HK-2 (cell line): Measurements from ENCODE around the gene CD34.
"Not testable (repeated sequence)": the region's sequence is repeated elsewhere in the genome, so short reads cannot be mapped to it uniquely, and the experiment has no call there.

Experiments used
- DNase-seq: peaks from one replicate; pipeline ENCODE4 v3.0.0-alpha.2; 2018; ENCODE audit not compliant: unreplicated experiment

CD34 gene

DNA sequence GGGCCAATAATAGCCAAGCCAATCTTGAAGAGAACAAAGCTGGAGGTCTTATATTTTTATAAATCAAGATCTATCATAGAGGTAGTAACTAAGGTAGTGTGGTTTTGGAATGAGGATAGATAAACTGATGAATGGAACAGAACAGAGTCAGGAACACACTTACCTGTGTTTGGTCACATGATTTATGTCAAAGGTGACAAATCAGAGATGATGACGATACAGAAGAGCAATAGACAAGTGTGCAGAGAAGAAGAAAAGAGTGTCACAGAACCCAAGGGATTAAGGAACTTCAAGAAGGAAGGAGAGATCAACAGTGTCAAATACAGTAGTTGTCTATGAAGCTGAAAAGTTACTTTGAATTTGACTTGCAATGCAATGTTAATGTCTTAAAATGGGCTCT is 16.1 kb upstream of the CD34 start:
- no peak for DNase-seq

GRCh38 chr1:207925969-207926368 is 15.0 kb upstream of the CD34 start:
- DNase-seq: not testable (repeated sequence)

GRCh38 chr1:207925210-207925609 is 14.3 kb upstream of the CD34 start:
- DNase-seq: no peak

DNA sequence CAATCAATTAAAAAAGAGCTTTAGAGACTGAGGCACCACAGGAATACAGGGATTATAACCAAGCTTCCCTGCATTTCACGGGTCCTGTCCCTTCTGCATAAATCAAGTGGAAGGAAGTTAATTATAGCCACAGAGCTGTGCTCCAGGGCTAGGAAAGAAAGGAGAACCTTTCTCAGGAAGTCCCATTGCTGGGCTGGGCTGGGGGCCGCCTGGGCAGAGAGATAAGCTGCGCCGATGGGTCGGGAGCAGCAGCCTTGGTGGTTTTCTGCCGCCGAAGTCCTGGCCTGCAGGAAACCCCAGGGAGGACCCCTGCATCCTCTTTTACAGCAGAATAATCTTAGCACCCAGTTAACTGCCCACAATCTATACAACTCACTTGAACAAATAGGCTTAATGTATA is 12.6 kb upstream of the CD34 start:
- DNase-seq: no peak

DNA sequence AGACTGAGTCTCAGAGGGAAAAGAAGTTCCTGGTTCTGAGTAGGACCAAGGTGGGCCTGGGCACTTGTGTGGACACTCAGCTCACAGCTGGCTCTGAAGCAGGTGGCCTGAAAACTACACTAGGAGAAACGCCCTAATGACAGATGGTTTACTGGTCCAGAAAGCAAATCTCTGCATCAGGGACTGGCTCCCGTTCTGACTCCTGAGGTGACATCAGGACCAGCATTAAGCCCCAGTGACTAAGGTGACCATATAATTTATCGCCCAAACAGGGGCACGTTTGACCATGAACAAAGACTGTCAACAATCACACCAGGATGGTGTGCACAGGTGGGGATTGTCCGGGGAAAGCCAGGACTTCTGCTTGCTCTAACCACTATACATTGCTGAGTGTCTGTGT is 12.2 kb upstream of the CD34 start:
- DNase-seq: no peak

DNA sequence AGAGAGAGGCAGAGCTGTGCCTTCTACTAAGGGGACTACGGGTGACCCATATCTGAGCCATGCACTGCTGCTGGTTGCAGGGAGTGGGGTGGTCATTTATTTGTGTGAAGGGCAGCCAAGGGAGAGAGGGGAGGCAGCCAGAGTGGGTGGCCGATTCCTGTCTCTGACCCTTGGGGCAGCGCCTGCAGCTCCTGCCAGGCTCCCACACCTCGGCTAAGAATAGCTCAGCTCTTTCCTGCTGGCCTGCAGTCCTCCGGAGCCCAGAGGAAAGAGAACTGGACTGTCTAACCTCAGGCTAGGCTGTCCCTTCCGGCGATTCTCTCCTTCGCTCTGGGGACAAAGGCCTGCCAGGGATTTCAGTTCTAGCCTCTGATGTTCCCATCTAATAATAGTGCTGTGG is 11.6 kb upstream of the CD34 start:
- no peak for DNase-seq

DNA sequence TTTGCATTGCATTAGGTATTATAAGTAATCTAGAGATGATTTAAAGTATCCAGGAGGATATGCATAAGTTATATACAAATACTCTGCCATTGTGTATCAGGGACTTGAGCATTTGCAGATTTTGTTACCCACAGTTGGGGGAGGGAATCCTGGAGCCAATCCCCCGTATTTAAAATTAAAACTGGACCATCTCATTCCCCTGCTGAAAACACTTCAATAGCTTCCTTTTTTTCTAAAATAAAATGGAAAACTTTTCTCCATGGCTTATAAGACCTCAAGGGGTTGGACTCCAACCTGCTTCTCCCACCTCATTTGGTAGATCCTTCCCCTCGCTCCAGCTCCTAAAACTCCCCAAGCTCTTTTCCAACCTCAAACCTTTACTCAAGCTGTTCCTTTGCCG is 10.4 kb upstream of the CD34 start:
- no peak for DNase-seq

- DNase-seq: no peak
These were observed 9.6 kb upstream of the CD34 start for GRCh38 chr1:207920444-207921021.

- no peak for DNase-seq
These were observed 8.7 kb upstream of the CD34 start for GRCh38 chr1:207919523-207920170.

DNA sequence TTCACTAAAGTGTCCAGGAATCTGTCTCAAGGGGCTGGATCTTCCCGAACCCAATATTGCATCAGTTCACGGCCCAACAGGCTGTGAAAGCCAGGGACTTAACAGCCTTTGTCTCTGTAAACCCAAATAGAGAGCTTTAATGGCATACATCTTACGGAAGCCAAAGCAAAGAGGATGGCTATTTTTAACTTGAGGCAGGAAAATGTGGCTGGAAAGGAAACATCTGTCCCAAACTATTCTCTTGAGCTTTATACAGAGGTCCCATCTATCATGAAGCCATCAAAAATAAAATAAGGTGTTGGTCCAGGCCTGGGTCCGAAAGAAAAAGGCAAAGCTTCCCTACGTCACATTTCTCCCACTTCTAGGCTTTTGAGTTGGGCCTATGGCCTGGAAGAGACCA is 7.7 kb upstream of the CD34 start:
- no peak for DNase-seq

- no peak for DNase-seq
These were observed 7.1 kb upstream of the CD34 start for GRCh38 chr1:207918011-207918410.

DNA sequence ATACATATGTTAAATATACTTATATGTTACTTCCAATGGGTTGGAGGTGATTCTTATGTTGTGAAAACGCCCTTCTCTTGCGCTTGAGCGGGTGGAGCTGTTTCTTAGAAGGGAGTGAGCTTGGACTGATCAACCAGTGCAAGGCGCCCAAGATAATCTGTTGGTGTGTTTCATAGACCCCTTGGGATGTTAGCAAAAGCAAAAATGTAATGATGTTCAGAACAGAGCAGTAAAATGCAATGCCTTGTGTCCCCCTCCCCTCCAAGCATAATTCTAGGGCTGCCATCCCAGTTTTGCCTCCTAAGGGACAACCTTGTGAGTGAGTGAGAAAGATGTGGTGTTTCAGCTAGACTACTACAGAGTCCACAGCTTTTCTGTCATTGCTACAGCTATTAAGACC is 6.2 kb upstream of the CD34 start:
- no peak for DNase-seq

GRCh38 chr1:207913951-207914350 is 3.0 kb upstream of the CD34 start:
- no peak for DNase-seq

GRCh38 chr1:207911856-207912760 is 1.2 kb upstream of the CD34 start:
- DNase-seq: no peak

DNA sequence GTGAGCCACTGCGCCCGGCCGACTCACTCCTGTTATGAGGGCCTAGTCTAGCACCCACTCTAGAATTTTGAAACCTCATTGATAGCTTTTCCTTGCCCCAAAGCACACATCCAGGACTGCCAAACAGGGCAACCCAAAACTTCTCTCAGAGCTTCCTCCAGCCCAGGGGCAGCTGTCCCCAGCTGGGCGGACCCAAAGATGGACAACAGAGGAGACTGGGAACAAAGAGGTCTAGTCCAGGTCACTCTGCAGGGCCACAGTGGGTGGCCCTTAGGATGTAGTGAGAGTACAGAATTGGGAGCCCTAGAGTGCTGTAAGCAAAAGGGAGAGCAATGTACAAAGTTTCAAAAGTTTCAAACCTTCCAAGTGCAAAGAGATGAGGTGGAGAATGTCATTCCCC is 1.2 kb downstream of the CD34 start:
- DNase-seq: no peak

- DNase-seq: no peak
These were observed 2.7 kb downstream of the CD34 start for GRCh38 chr1:207908107-207908734.

DNA sequence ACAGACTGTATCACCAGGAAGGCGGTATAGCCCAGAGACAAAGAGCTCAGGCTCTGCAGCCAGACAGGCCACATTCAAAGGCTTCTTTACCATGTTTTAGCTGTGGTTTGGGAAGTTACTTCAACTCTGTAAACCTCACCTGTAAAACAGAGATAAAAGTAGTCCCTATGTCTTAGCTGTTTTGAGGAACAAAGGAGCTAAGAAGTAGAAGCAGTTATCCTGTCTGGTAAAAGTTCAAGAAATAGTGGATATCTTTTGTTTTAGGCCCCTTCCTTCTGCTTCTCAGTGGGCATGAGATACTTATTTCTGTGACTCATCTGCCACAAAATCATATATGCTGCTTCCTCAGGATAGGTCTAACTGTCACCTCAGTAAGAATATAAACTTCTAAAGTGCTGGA is 6.5 kb downstream of the CD34 start:
- no peak for DNase-seq

DNA sequence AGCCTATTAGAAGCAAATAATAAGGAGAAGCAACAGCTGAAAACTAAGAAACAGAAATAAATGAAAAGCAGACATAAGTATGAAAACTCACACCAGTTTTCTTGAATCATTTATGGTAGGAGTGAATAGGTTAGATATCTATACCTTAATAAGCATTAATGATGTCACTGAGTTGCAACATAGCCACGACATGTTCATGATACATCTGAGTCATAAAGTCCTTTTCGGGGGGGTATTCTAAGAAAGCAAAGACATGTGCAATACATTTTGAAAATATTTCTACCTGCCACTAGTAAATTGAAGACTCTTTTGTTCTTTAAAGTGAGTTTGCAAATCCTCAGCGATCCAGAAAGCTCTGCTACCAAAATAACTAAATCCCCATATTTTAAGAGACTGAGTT is 7.2 kb downstream of the CD34 start:
- no peak for DNase-seq

DNA sequence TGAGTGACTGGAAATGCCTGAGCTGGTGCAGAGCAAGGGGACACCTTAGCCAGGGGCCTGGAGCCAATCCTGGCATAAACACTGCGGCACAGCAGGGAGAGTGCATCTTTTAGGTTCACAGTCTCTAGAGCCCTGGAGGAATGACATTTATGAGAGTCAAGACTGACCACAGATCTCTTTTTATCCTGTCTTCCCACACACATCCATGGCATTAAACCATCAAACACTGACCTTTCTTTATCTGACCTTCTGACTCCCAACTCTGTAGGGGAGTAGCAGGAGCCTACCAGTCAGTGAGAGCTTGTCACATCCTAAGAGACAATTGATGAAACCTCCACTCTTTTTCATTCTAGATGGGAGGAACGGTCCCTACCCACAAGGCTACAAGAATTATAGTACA is 7.9 kb downstream of the CD34 start:
- no peak for DNase-seq

GRCh38 chr1:207902566-207902965 is 8.4 kb downstream of the CD34 start:
- no peak for DNase-seq

- DNase-seq: no peak
These were observed 9.8 kb downstream of the CD34 start for GRCh38 chr1:207901041-207901653.

DNA sequence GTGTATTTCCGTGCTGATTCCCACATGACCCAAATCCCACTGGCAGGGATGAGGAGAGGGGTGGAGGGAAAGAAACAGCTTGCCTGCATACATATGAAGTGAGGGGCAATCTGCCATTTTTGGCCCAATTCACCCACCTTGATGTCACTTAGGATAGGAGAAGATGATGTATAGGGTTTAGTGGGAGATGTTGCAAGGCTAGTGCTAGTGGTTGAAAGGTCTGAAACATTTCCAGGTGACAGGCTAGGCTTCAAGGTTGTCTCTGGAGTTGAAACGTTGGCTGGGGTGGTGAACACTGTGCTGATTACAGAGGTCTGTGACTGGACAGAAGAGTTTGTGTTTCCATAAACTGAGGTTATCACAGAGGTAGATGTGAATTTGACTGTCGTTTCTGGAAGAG is 12.1 kb downstream of the CD34 start:
- DNase-seq: no peak
